Measurements from ENCODE around the gene PSMB8.

Gene PSMB8

GRCh38 chr6:32792901-32793435 lies 50.9 kb downstream of the PSMB8 start:
- DNase-seq (ENCODE audit: low spot score): no peak

All from LoVo (cell line).